ENCODE measurements around the gene TRPT1. TPM values are rescaled to one million over a fixed set of nuclear protein-coding genes. Genes with fewer than 3 reads are reported as not detected.

TRPT1 gene
- total and polyA plus RNA-seq, 9 of the 15 experiments (the other 6 are each of a cell fraction or from before 2014, with no cell fraction given) = 4.6 to 41.7 (median 23.1) TPM

DNA sequence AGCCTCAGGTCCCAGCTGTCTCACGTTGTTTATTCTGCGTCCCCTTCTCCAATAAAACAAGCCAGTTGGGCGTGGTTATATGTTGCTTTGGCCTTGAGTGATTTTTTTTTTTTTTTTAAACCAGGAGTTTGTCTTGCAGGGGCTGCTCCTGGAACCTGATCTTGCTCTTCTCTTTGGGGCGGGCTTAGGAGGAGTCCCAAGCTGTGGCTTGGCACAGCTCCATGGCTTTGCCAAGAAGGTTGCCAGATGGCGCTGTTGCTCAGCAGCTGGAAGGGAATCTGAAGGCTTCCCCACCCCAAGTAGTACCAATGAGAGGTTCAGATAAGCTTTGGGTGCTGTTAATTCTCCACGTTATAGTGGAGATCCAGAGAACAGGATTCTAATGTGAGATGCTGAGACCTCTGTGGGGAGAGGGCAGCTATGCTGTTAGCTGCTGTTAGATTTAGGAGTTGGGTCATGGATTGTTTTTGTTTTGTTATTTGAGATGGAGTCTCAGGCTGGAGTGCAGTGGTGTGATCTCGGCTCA, 21.5 kb downstream of the TRPT1 start (continued):
- TF ChIP-seq, protein P1, sequence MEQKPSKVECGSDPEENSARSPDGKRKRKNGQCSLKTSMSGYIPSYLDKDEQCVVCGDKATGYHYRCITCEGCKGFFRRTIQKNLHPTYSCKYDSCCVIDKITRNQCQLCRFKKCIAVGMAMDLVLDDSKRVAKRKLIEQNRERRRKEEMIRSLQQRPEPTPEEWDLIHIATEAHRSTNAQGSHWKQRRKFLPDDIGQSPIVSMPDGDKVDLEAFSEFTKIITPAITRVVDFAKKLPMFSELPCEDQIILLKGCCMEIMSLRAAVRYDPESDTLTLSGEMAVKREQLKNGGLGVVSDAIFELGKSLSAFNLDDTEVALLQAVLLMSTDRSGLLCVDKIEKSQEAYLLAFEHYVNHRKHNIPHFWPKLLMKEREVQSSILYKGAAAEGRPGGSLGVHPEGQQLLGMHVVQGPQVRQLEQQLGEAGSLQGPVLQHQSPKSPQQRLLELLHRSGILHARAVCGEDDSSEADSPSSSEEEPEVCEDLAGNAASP (IDR thresholded peaks at IDR 0.05) = no peak
- TF ChIP-seq, protein P2, sequence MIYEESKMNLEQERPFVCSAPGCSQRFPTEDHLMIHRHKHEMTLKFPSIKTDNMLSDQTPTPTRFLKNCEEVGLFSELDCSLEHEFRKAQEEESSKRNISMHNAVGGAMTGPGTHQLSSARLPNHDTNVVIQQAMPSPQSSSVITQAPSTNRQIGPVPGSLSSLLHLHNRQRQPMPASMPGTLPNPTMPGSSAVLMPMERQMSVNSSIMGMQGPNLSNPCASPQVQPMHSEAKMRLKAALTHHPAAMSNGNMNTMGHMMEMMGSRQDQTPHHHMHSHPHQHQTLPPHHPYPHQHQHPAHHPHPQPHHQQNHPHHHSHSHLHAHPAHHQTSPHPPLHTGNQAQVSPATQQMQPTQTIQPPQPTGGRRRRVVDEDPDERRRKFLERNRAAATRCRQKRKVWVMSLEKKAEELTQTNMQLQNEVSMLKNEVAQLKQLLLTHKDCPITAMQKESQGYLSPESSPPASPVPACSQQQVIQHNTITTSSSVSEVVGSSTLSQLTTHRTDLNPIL (CRISPR knock-in tag; IDR thresholded peaks at IDR 0.05) = no peak
- TF ChIP-seq ZNF282 (CRISPR knock-in tag; IDR thresholded peaks at IDR 0.05) (no peak), ZNF507 (tag; conservative IDR thresholded peaks at IDR 0.05) (no peak), STAG1 (CRISPR knock-in tag; IDR thresholded peaks at IDR 0.05; ENCODE audit: borderline replicate concordance) (peak; percentile 41; the same call in 1 of the 2 replicates), GABPB2 (CRISPR knock-in tag; conservative IDR thresholded peaks at IDR 0.05) (no peak), CEBPG (CRISPR knock-in tag; IDR thresholded peaks at IDR 0.05) (no peak), CEBPG (tag; conservative IDR thresholded peaks at IDR 0.05 in 1 of 2, IDR thresholded peaks at IDR 0.05 in 1 of 2) (no peak), RCOR1 (IDR thresholded peaks at IDR 0.05; ENCODE audit: borderline replicate concordance in 1 of 2, low read depth in 2 of 2, low read length in 2 of 2) (peak in 1 of 2 experiments; percentile 70; a peak in 2 of 4 replicates), XRCC4 (IDR thresholded peaks at IDR 0.05; ENCODE audit: extremely low read depth, insufficient read depth, insufficient read length) (no peak), TBL1XR1 (IDR thresholded peaks at IDR 0.05; ENCODE audit: low read length in 2 of 2) (peak in 1 of 2 experiments; percentile 57; a peak in 2 of 4 replicates), RFX5 (IDR thresholded peaks at IDR 0.05; ENCODE audit: low read depth, low read length) (no peak), ASH1L (IDR thresholded peaks at IDR 0.05; ENCODE audit: borderline replicate concordance, low read depth, partially characterized antibody) (no peak), BACH1 (tag; IDR thresholded peaks at IDR 0.05) (no peak), MYNN (IDR thresholded peaks at IDR 0.05) (peak; percentile 72; the same call in 1 of the 2 replicates), MYNN (CRISPR knock-in tag; IDR thresholded peaks at IDR 0.05) (no peak), ZNF830 (CRISPR knock-in tag; IDR thresholded peaks at IDR 0.05) (no peak), PTBP1 (IDR thresholded peaks at IDR 0.05; ENCODE audit: low read depth, low read length) (no peak)
- TF ChIP-seq, protein P3, sequence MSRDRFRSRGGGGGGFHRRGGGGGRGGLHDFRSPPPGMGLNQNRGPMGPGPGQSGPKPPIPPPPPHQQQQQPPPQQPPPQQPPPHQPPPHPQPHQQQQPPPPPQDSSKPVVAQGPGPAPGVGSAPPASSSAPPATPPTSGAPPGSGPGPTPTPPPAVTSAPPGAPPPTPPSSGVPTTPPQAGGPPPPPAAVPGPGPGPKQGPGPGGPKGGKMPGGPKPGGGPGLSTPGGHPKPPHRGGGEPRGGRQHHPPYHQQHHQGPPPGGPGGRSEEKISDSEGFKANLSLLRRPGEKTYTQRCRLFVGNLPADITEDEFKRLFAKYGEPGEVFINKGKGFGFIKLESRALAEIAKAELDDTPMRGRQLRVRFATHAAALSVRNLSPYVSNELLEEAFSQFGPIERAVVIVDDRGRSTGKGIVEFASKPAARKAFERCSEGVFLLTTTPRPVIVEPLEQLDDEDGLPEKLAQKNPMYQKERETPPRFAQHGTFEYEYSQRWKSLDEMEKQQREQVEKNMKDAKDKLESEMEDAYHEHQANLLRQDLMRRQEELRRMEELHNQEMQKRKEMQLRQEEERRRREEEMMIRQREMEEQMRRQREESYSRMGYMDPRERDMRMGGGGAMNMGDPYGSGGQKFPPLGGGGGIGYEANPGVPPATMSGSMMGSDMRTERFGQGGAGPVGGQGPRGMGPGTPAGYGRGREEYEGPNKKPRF (IDR thresholded peaks at IDR 0.05; ENCODE audit: low read depth, low read length) = no peak
- TF ChIP-seq, protein P4, sequence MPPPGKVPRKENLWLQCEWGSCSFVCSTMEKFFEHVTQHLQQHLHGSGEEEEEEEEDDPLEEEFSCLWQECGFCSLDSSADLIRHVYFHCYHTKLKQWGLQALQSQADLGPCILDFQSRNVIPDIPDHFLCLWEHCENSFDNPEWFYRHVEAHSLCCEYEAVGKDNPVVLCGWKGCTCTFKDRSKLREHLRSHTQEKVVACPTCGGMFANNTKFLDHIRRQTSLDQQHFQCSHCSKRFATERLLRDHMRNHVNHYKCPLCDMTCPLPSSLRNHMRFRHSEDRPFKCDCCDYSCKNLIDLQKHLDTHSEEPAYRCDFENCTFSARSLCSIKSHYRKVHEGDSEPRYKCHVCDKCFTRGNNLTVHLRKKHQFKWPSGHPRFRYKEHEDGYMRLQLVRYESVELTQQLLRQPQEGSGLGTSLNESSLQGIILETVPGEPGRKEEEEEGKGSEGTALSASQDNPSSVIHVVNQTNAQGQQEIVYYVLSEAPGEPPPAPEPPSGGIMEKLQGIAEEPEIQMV (tag; conservative IDR thresholded peaks at IDR 0.05; ENCODE audit: low read depth) = no peak
